Lung (tissue), 12 donors: ENCODE measurements around the gene CCN6. TPM values are rescaled to one million over a fixed set of nuclear protein-coding genes. Genes with fewer than 3 reads are reported as not detected.
"Not testable (repeated sequence)": the region's sequence is repeated elsewhere in the genome, so short reads cannot be mapped to it uniquely, and the experiment has no call there.

ENCODE experiments used
- ATAC-seq: fragments of 200-7000 bp; cut with Tn5 transposase; one replicate; pipeline ENCODE4 v1.9.1; 2020; ENCODE audit warnings: moderate number of reproducible peaks; ENCODE audit not compliant: insufficient read depth, low FRiP score
- DNase-seq, 3 donors: peaks; one replicate each; pipeline ENCODE4 v3.0.0-alpha.2; 2013 to 2017
- H3K27ac ChIP-seq, 2 donors: one replicate each; pipeline ENCODE4 v1.5.1; 2013; ENCODE audit warnings: mild to moderate bottlenecking in 2 of 2, moderate library complexity in 2 of 2, control low read depth in 1 of 2, inconsistent platforms in 1 of 2, low read depth in 1 of 2, low read length in 1 of 2
- H3K27me3 ChIP-seq, 3 donors: one replicate each; pipeline ENCODE4 v1.5.1; 2013; ENCODE audit warnings: low read length in 2 of 3; ENCODE audit not compliant: control insufficient read depth in 3 of 3, insufficient read depth in 3 of 3
- H3K36me3 ChIP-seq, 4 donors: one replicate each; pipeline ENCODE4 v1.5.1; 2013; ENCODE audit warnings: low read length in 4 of 4, mild to moderate bottlenecking in 1 of 4, moderate library complexity in 1 of 4; ENCODE audit not compliant: control insufficient read depth in 4 of 4, insufficient read depth in 4 of 4
- H3K4me1 ChIP-seq, 5 donors: one replicate each; pipeline ENCODE4 v1.5.1; 2013; ENCODE audit warnings: low read length in 5 of 5, mild to moderate bottlenecking in 2 of 5, moderate library complexity in 1 of 5; ENCODE audit not compliant: control insufficient read depth in 5 of 5, insufficient read depth in 5 of 5
- H3K4me3 ChIP-seq: one replicate; pipeline ENCODE4 v1.5.1; 2013; ENCODE audit warnings: mild to moderate bottlenecking, control low read depth, moderate library complexity
- H3K9ac ChIP-seq, 2 donors: one replicate each; pipeline ENCODE4 v1.5.1; 2013; ENCODE audit warnings: low read length in 2 of 2, control low read depth in 1 of 2; ENCODE audit not compliant: insufficient read depth in 1 of 2
- H3K9me3 ChIP-seq, 4 donors: one replicate each; pipeline ENCODE4 v1.5.1; 2013; ENCODE audit warnings: low read length in 3 of 4, mild to moderate bottlenecking in 1 of 4, moderate library complexity in 1 of 4; ENCODE audit not compliant: control insufficient read depth in 4 of 4, insufficient read depth in 3 of 4
- CTCF ChIP-seq: IDR thresholded peaks from 2 replicates; pipeline ENCODE4 v1.5.1; 2012; ENCODE audit warnings: mild to moderate bottlenecking; ENCODE audit errors: control extremely low read depth, extremely low read depth
- WGBS, 2 donors: extraction: QIAGEN DNeasy Blood & Tissue Kit; methylation state at CpG; one replicate each; pipeline ENCODE4 v1.1.7; 2013; 5-methylcytosine and 5-hydroxymethylcytosine counted together
- polyA plus RNA-seq, 2 donors: library from polyadenylated mRNA; stranded (reverse); fragments of 200-250 nt; gene quantifications; one replicate each; pipeline ENCODE4 v1.2.1, GENCODE V29; 2013
- total RNA-seq, 2 donors: library from RNA; depleted of rRNA in 1 of 2; stranded (reverse); fragments of >200 nt in 1 of 2; gene quantifications; one replicate each; pipeline ENCODE4 v1.2.1, GENCODE V29; 2014 to 2021
- donor health status: control.
- donor health status: control.
- donor health status: Bipolar disorder and iron deficiency.
- donor health status: healthy.
- donor health status: DM: yes; HTN: yes; CAD: no.

The CCN6 gene
- total and polyA plus RNA-seq, 4 donors = not detected

GRCh38 chr6:112087916-112088315 is 34.0 kb downstream of the CCN6 start:
- ATAC-seq = no peak
- Histone ChIP-seq H3K27me3 (no peaks in the 10 kb centered on the region), H3K4me3 (peak overlapping the region; percentile 52), H3K9me3 (no peaks in the 10 kb centered on the region), H3K4me1 (peaks cover 0 to 11% (median 7%) of the 10 kb centered on the region in 5 donors), H3K36me3 (peaks cover 1 to 8% (median 5%) of the 10 kb centered on the region in 4 donors), H3K9ac (peak overlapping the region; percentile 90 to 94), H3K27ac (peak overlapping the region; percentile 82 to 92)
- no peak for DNase-seq
- TF ChIP-seq CTCF = no peak
- 22 to 26% methylated on average over 7 of the region's 7 CpGs for WGBS, 2 donors

GRCh38 chr6:112096901-112097300 is 43.0 kb downstream of the CCN6 start:
- Histone ChIP-seq H3K9me3 (no peaks in the 10 kb centered on the region), H3K36me3 (peaks cover 0 to 11% (median 7%) of the 10 kb centered on the region in 4 donors), H3K4me3 (no peak overlapping the region), H3K4me1 (no peaks in the 10 kb centered on the region), H3K27me3 (no peaks in the 10 kb centered on the region), H3K27ac (no peak overlapping the region), H3K9ac (no peak overlapping the region)
- no peak for TF ChIP-seq CTCF
- WGBS, 2 donors = 97% methylated on average over 2 of the region's 2 CpGs
- DNase-seq (no peak), ATAC-seq (no peak)

GRCh38 chr6:112100561-112100960 is 46.7 kb downstream of the CCN6 start:
- ATAC-seq = no peak
- H3K36me3 ChIP-seq = peaks cover 0 to 14% (median 10%) of the 10 kb centered on the region in 4 donors
- no peaks in the 10 kb centered on the region for H3K9me3 ChIP-seq
- WGBS, 2 donors = 75 to 80% methylated on average over 4 of the region's 4 CpGs
- H3K27ac ChIP-seq = no peak overlapping the region
- H3K27me3 ChIP-seq = no peaks in the 10 kb centered on the region
- TF ChIP-seq CTCF = no peak
- H3K4me1 ChIP-seq = no peaks in the 10 kb centered on the region
- no peak overlapping the region for H3K4me3 ChIP-seq
- no peak overlapping the region for H3K9ac ChIP-seq
- no peak for DNase-seq

GRCh38 chr6:112106026-112106425 is 52.1 kb downstream of the CCN6 start:
- H3K9me3 ChIP-seq, H3K4me3 ChIP-seq, H3K27ac ChIP-seq, ATAC-seq, H3K27me3 ChIP-seq, H3K9ac ChIP-seq, DNase-seq: not testable (repeated sequence)
- H3K4me1 ChIP-seq = peaks cover 0 to 11% (median 0%) of the 10 kb centered on the region in 5 donors
- H3K36me3 ChIP-seq = peaks cover 1 to 42% (median 21%) of the 10 kb centered on the region in 4 donors
- WGBS, 2 donors = 87 to 93% methylated on average over 1 to 2 of the region's 2 CpGs
